H9 (cell line): ENCODE measurements around the gene ELMOD1. TPM values are rescaled to one million over a fixed set of nuclear protein-coding genes. Genes with fewer than 3 reads are reported as not detected.

Experiments used
- DNase-seq: peaks from one replicate; pipeline ENCODE4 v3.0.0-alpha.2; 2017
- H2AFZ ChIP-seq: one replicate; pipeline ENCODE4 v1.6.1; 2013; ENCODE audit warnings: mild to moderate bottlenecking, low read length, control low read depth, moderate library complexity
- H2AK5ac ChIP-seq: 2 replicates; pipeline ENCODE4 v1.6.1; 2013; ENCODE audit warnings: low read length, control low read depth, mixed read lengths; ENCODE audit not compliant: insufficient read length
- H2BK120ac ChIP-seq: one replicate; pipeline ENCODE4 v1.6.1; 2013; ENCODE audit warnings: low read depth, mild to moderate bottlenecking, low read length, control low read depth, inconsistent platforms; ENCODE audit not compliant: poor library complexity, severe bottlenecking
- H2BK12ac ChIP-seq: 2 replicates; pipeline ENCODE4 v1.6.1; 2013; ENCODE audit warnings: low read length, control low read depth, mixed read lengths, low read depth; ENCODE audit not compliant: insufficient read length
- H2BK15ac ChIP-seq: 2 replicates; pipeline ENCODE4 v1.6.1; 2013; ENCODE audit warnings: low read depth, low read length, control low read depth
- H2BK20ac ChIP-seq: one replicate; pipeline ENCODE4 v1.6.1; 2013; ENCODE audit warnings: low read depth, mild to moderate bottlenecking, low read length, control low read depth, inconsistent platforms; ENCODE audit not compliant: poor library complexity, severe bottlenecking
- H2BK5ac ChIP-seq: 2 replicates; pipeline ENCODE4 v1.6.1; 2013; ENCODE audit warnings: low read length, control low read depth, mixed read lengths; ENCODE audit not compliant: insufficient read length
- H3K14ac ChIP-seq: 2 replicates; pipeline ENCODE4 v1.6.1; 2013; ENCODE audit warnings: low read length, control low read depth; ENCODE audit not compliant: insufficient read depth
- H3K18ac ChIP-seq: 2 replicates; pipeline ENCODE4 v1.6.1; 2013; ENCODE audit warnings: low read depth, mild to moderate bottlenecking, mixed read lengths, low read length, control low read depth; ENCODE audit not compliant: insufficient read length
- H3K23ac ChIP-seq: 2 replicates; pipeline ENCODE4 v1.6.1; 2013; ENCODE audit warnings: low read length, control low read depth, mixed read lengths, low read depth; ENCODE audit not compliant: insufficient read length
- H3K23me2 ChIP-seq: 2 replicates; pipeline ENCODE4 v1.6.1; 2013; ENCODE audit warnings: low read depth, mild to moderate bottlenecking, mixed read lengths, low read length, control low read depth; ENCODE audit not compliant: insufficient read length, poor library complexity, severe bottlenecking
- H3K27ac ChIP-seq: 2 replicates; pipeline ENCODE4 v1.5.1; 2013; ENCODE audit warnings: low read length, control low read depth, mixed read lengths, low read depth; ENCODE audit not compliant: insufficient read length
- H3K27me3 ChIP-seq: 2 replicates; pipeline ENCODE4 v1.6.1; 2013; ENCODE audit warnings: low read length, control low read depth, inconsistent platforms; ENCODE audit not compliant: insufficient read depth
- H3K4ac ChIP-seq: 2 replicates; pipeline ENCODE4 v1.6.1; 2013; ENCODE audit warnings: low read depth, mild to moderate bottlenecking, control low read depth, inconsistent platforms, low read length, moderate library complexity
- H3K4me1 ChIP-seq: 2 replicates; pipeline ENCODE4 v1.6.1; 2013; ENCODE audit warnings: low read length, control low read depth, inconsistent platforms; ENCODE audit not compliant: insufficient read depth
- H3K4me2 ChIP-seq: 2 replicates; pipeline ENCODE4 v1.6.1; 2013; ENCODE audit warnings: low read length, control low read depth, mixed read lengths; ENCODE audit not compliant: insufficient read length, insufficient read depth
- H3K56ac ChIP-seq: 2 replicates; pipeline ENCODE4 v1.6.1; 2013; ENCODE audit warnings: low read depth, mild to moderate bottlenecking, mixed read lengths, low read length, control low read depth; ENCODE audit not compliant: insufficient read length
- H3K79me1 ChIP-seq: 2 replicates; pipeline ENCODE4 v1.6.1; 2013; ENCODE audit warnings: low read depth, mild to moderate bottlenecking, moderate library complexity, low read length, control low read depth, inconsistent platforms; ENCODE audit not compliant: insufficient read depth, poor library complexity, severe bottlenecking
- H3K79me2 ChIP-seq: 2 replicates; pipeline ENCODE4 v1.6.1; 2013; ENCODE audit warnings: low read length, control low read depth, inconsistent platforms; ENCODE audit not compliant: insufficient read depth
- H3K9ac ChIP-seq: 2 replicates; pipeline ENCODE4 v1.6.1; 2013; ENCODE audit warnings: low read length, control low read depth, mixed read lengths; ENCODE audit not compliant: insufficient read length; ENCODE audit errors: extremely low read depth
- H3K9me3 ChIP-seq: one replicate; pipeline ENCODE4 v1.6.1; 2013; ENCODE audit warnings: low read depth, low read length, inconsistent platforms; ENCODE audit not compliant: control insufficient read depth
- H3T11ph ChIP-seq: one replicate; pipeline ENCODE4 v1.6.1; 2013; ENCODE audit warnings: mild to moderate bottlenecking, low read length, control low read depth, inconsistent platforms
- H4K20me1 ChIP-seq: one replicate; pipeline ENCODE4 v1.6.1; 2013; ENCODE audit not compliant: control insufficient read depth, insufficient read length, insufficient read depth
- H4K5ac ChIP-seq: 2 replicates; pipeline ENCODE4 v1.6.1; 2013; ENCODE audit warnings: low read depth, mild to moderate bottlenecking, mixed read lengths, low read length, control low read depth; ENCODE audit not compliant: insufficient read length
- H4K8ac ChIP-seq: replicated peaks from 2 replicates; pipeline ENCODE4 v1.6.1; 2013; ENCODE audit warnings: low read length, control low read depth, mixed read lengths, low read depth; ENCODE audit not compliant: insufficient read length
- H4K91ac ChIP-seq: 2 replicates; pipeline ENCODE4 v1.6.1; 2013; ENCODE audit warnings: low read depth, mild to moderate bottlenecking, moderate library complexity, mixed read lengths, low read length, control low read depth; ENCODE audit not compliant: insufficient read length
- H3K27ac Mint-ChIP-seq, 3 experiments: 2 replicates in 2 of 3; 3 replicates in 1 of 3; pipeline ENCODE4 v1.8.0; 2020 to 2021; ENCODE audit warnings: mixed read lengths in 3 of 3, mild to moderate bottlenecking in 1 of 3, moderate library complexity in 1 of 3
- H3K27me3 Mint-ChIP-seq: 2 replicates; pipeline ENCODE4 v1.8.0; 2021; ENCODE audit warnings: low read depth, mild to moderate bottlenecking, moderate library complexity, mixed read lengths
- H3K36me3 Mint-ChIP-seq, 3 experiments: 2 replicates in 2 of 3; 3 replicates in 1 of 3; pipeline ENCODE4 v1.8.0; 2020 to 2021; ENCODE audit warnings: low read depth in 3 of 3, mixed read lengths in 3 of 3; ENCODE audit not compliant: insufficient read depth in 1 of 3
- H3K4me1 Mint-ChIP-seq, 2 experiments: 2 replicates each; pipeline ENCODE4 v1.8.0; 2020; ENCODE audit warnings: mixed read lengths in 2 of 2
- H3K4me3 Mint-ChIP-seq, 2 experiments: 2 replicates in 1 of 2; 3 replicates in 1 of 2; pipeline ENCODE4 v1.8.0; 2020 to 2021; ENCODE audit warnings: mild to moderate bottlenecking in 2 of 2, mixed read lengths in 2 of 2, moderate library complexity in 1 of 2
- H3K9me3 Mint-ChIP-seq, 2 experiments: 2 replicates in 1 of 2; 3 replicates in 1 of 2; pipeline ENCODE4 v1.8.0; 2020; ENCODE audit warnings: mild to moderate bottlenecking in 2 of 2, mixed read lengths in 2 of 2, moderate library complexity in 1 of 2
- WGBS: extraction: QIAGEN DNeasy Blood & Tissue Kit; methylation state at CpG from one replicate; pipeline ENCODE4 v1.1.7; 2013; ENCODE audit warnings: missing lambda C conversion rate, low lambda C conversion rate, mixed read lengths; ENCODE audit not compliant: insufficient read length; ENCODE audit errors: extremely low coverage; 5-methylcytosine and 5-hydroxymethylcytosine counted together
- total RNA-seq: library from RNA; stranded (reverse); gene quantifications from 2 replicates; pipeline ENCODE4 v1.2.1, GENCODE V29; 2021
- TF ChIP-seq, protein P1 (sequence below): fragments of 200-600 bp; sonication (generic); conservative IDR thresholded peaks from 3 replicates; pipeline ENCODE4 v1.8.0; 2021; ENCODE audit warnings: antibody characterized with exemption, mild to moderate bottlenecking

Gene ELMOD1
- total RNA-seq, 1 experiment from 2014 or later = 0.61 TPM

- no peak overlapping the region for H2AK5ac ChIP-seq
- H3K9me3 ChIP-seq = no peaks in the 10 kb centered on the region
- no peak overlapping the region for H3K23ac ChIP-seq
- Mint-ChIP-seq H3K27ac (no peak overlapping the region), H3K4me3 (peak overlapping the region; percentile 94 to 97; a peak in 3 of 5 replicates), H3K36me3 (no peaks in the 10 kb centered on the region), H3K27me3 (no peaks in the 10 kb centered on the region; the same call in 1 of the 2 replicates), H3K4me1 (peaks cover 24 to 27% of the 10 kb centered on the region in 2 experiments), H3K9me3 (no peaks in the 10 kb centered on the region)
- H4K5ac ChIP-seq = no peak overlapping the region
- DNase-seq = no peak
- WGBS = no CpG with 5 or more reads among the region's 2 CpGs
- H3K79me1 ChIP-seq = no peaks in the 10 kb centered on the region
- H4K8ac ChIP-seq = no peak overlapping the region
- H3K18ac ChIP-seq = no peak overlapping the region
- H3K4me1 ChIP-seq = peaks cover 2% of the 10 kb centered on the region; the same call in 1 of the 2 replicates
- TF ChIP-seq, protein P1, sequence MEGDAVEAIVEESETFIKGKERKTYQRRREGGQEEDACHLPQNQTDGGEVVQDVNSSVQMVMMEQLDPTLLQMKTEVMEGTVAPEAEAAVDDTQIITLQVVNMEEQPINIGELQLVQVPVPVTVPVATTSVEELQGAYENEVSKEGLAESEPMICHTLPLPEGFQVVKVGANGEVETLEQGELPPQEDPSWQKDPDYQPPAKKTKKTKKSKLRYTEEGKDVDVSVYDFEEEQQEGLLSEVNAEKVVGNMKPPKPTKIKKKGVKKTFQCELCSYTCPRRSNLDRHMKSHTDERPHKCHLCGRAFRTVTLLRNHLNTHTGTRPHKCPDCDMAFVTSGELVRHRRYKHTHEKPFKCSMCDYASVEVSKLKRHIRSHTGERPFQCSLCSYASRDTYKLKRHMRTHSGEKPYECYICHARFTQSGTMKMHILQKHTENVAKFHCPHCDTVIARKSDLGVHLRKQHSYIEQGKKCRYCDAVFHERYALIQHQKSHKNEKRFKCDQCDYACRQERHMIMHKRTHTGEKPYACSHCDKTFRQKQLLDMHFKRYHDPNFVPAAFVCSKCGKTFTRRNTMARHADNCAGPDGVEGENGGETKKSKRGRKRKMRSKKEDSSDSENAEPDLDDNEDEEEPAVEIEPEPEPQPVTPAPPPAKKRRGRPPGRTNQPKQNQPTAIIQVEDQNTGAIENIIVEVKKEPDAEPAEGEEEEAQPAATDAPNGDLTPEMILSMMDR = no peak
- no peak overlapping the region for H3K14ac ChIP-seq
- H2BK20ac ChIP-seq = no peak overlapping the region
- H2BK12ac ChIP-seq = no peak overlapping the region
- H3K56ac ChIP-seq = no peak overlapping the region
- H2BK120ac ChIP-seq = no peak overlapping the region
- peaks cover 6% of the 10 kb centered on the region for H3K23me2 ChIP-seq
- no peaks in the 10 kb centered on the region; the same call in 1 of the 2 replicates for H3K79me2 ChIP-seq
- no peak overlapping the region for H3K9ac ChIP-seq
- no peak overlapping the region for H3K27ac ChIP-seq
- no peaks in the 10 kb centered on the region for H4K20me1 ChIP-seq
- no peak overlapping the region for H2BK15ac ChIP-seq
- no peak overlapping the region for H4K91ac ChIP-seq
- H3T11ph ChIP-seq = no peak overlapping the region
- no peak overlapping the region for H2AFZ ChIP-seq
- H3K4ac ChIP-seq = no peak overlapping the region
- H3K4me2 ChIP-seq = peak overlapping the region; percentile 81
- no peak overlapping the region for H2BK5ac ChIP-seq
- H3K27me3 ChIP-seq = no peaks in the 10 kb centered on the region
These were observed 24.4 kb upstream of the ELMOD1 start for GRCh38 chr11:107566569-107566968.
